H1 (cell line): ENCODE measurements around the gene CLEC16A. TPM values are rescaled to one million over a fixed set of nuclear protein-coding genes. Genes with fewer than 3 reads are reported as not detected.

ENCODE experiments used
- CTCF ChIA-PET: fragments of 300-600 bp; sonication (Branson Sonifier 250); formaldehyde crosslinking; loops from one replicate; lab custom pipeline; 2021; ENCODE audit not compliant: partially characterized antibody; lab: Charles Lee
- POLR2A ChIA-PET: fragments of 300-600 bp; sonication (Branson Sonifier 250); formaldehyde crosslinking; loops from one replicate; lab custom pipeline; 2021; ENCODE audit warnings: inconsistent platforms; ENCODE audit not compliant: partially characterized antibody; lab: Charles Lee
- DNase-seq, 2 experiments: peaks; one replicate each; pipeline versions ENCODE4 v3.0.0 to v3.0.0-alpha.2; 2010 to 2022; ENCODE audit warnings: low spot score in 2 of 2, low read depth in 1 of 2, mixed read lengths in 1 of 2
- FAIRE-seq: peaks from 2 replicates; lab custom pipeline; 2011; peaks lifted over from hg19 to GRCh38; lab: Jason Lieb, UNC
- H2AFZ ChIP-seq: 2 replicates; pipeline ENCODE4 v1.8.1; 2012; ENCODE audit warnings: low read length, inconsistent platforms
- H2AK5ac ChIP-seq: 2 replicates; pipeline ENCODE4 v1.6.1; 2013; ENCODE audit warnings: low read depth, low read length
- H2BK120ac ChIP-seq: replicated peaks from 2 replicates; pipeline ENCODE3; 2013; ENCODE audit warnings: low read depth, low read length, inconsistent platforms
- H2BK12ac ChIP-seq: 2 replicates; pipeline ENCODE4 v1.6.1; 2013; ENCODE audit warnings: low read depth, low read length
- H2BK15ac ChIP-seq: 2 replicates; pipeline ENCODE4 v1.6.1; 2013; ENCODE audit warnings: low read length
- H2BK20ac ChIP-seq: 2 replicates; pipeline ENCODE4 v1.6.1; 2013; ENCODE audit warnings: low read length
- H2BK5ac ChIP-seq: 2 replicates; pipeline ENCODE4 v1.6.1; 2013; ENCODE audit warnings: low read depth, low read length
- H3K14ac ChIP-seq: 2 replicates; pipeline ENCODE4 v1.6.1; 2013; ENCODE audit warnings: inconsistent platforms; ENCODE audit not compliant: insufficient read length
- H3K18ac ChIP-seq: 2 replicates; pipeline ENCODE4 v1.6.1; 2013; ENCODE audit warnings: low read length; ENCODE audit errors: extremely low read depth
- H3K23ac ChIP-seq: 2 replicates; pipeline ENCODE4 v1.6.1; 2013; ENCODE audit warnings: inconsistent platforms; ENCODE audit not compliant: insufficient read length
- H3K23me2 ChIP-seq: 2 replicates; pipeline ENCODE4 v1.6.1; 2013; ENCODE audit warnings: low read depth, low read length
- H3K27ac ChIP-seq: 2 replicates; pipeline ENCODE4 v1.6.1; 2011; ENCODE audit warnings: low read depth, low read length, inconsistent platforms
- H3K27me3 ChIP-seq, 4 experiments: replicated peaks in 1 of 4; 1 replicate in 1 of 4; 2 replicates in 3 of 4; pipeline versions ENCODE4 v1.6.1 to v1.8.1; 2011 to 2013; ENCODE audit warnings: low read length in 3 of 4, mild to moderate bottlenecking in 3 of 4, inconsistent platforms in 2 of 4, mixed read lengths in 2 of 4, moderate library complexity in 1 of 4; ENCODE audit not compliant: control insufficient read depth in 3 of 4, insufficient read depth in 3 of 4; ENCODE audit errors: extremely low read depth in 1 of 4
- H3K36me3 ChIP-seq, 4 experiments: 2 replicates each; pipeline versions ENCODE4 v1.6.1 to v1.8.1; 2011 to 2013; ENCODE audit warnings: mild to moderate bottlenecking in 4 of 4, low read length in 3 of 4, moderate library complexity in 2 of 4, control low read depth in 1 of 4, inconsistent platforms in 1 of 4; ENCODE audit not compliant: insufficient read depth in 4 of 4, control insufficient read depth in 2 of 4
- H3K4ac ChIP-seq: replicated peaks from 2 replicates; pipeline ENCODE3; 2013; ENCODE audit warnings: low read length, low read depth, mixed read lengths, inconsistent platforms; ENCODE audit not compliant: insufficient read length
- H3K4me1 ChIP-seq, 4 experiments: replicated peaks in 1 of 4; 1 replicate in 1 of 4; 2 replicates in 3 of 4; pipeline versions ENCODE4 v1.6.1 to v1.8.1; 2011 to 2013; ENCODE audit warnings: low read length in 3 of 4, inconsistent platforms in 2 of 4, mixed read lengths in 1 of 4; ENCODE audit not compliant: insufficient read depth in 4 of 4, control insufficient read depth in 3 of 4
- H3K4me2 ChIP-seq, 2 experiments: 2 replicates each; pipeline versions ENCODE4 v1.6.1 to v1.8.1; 2011 to 2013; ENCODE audit warnings: low read depth in 2 of 2, low read length in 2 of 2, control low read depth in 1 of 2, inconsistent platforms in 1 of 2, mild to moderate bottlenecking in 1 of 2; ENCODE audit not compliant: insufficient read depth in 1 of 2
- H3K4me3 ChIP-seq, 4 experiments: fragments of 200-600, 300-600 bp in 1 of 4; sonication (generic), shearing (Covaris generic), sonication (Bioruptor Twin) in 1 of 4; 2 replicates each; pipeline versions ENCODE4 v1.5.1 to v1.8.1; 2011 to 2016; ENCODE audit warnings: low read length in 4 of 4, low read depth in 3 of 4, control low read depth in 2 of 4, inconsistent platforms in 2 of 4, mild to moderate bottlenecking in 2 of 4, mixed read lengths in 1 of 4, moderate library complexity in 1 of 4; ENCODE audit not compliant: insufficient read depth in 2 of 4; ENCODE audit errors: extremely low read depth in 1 of 4
- H3K56ac ChIP-seq: replicated peaks from 2 replicates; pipeline ENCODE3; 2013; ENCODE audit warnings: low read depth, mild to moderate bottlenecking, mixed read lengths, low read length, inconsistent platforms; ENCODE audit not compliant: insufficient read length
- H3K79me1 ChIP-seq: 2 replicates; pipeline ENCODE4 v1.6.1; 2013; ENCODE audit warnings: low read depth, low read length, control low read depth
- H3K79me2 ChIP-seq, 2 experiments: 2 replicates each; pipeline versions ENCODE4 v1.6.1 to v1.8.1; 2012 to 2013; ENCODE audit warnings: low read length in 2 of 2, mild to moderate bottlenecking in 2 of 2, inconsistent platforms in 1 of 2; ENCODE audit not compliant: insufficient read depth in 2 of 2, control insufficient read depth in 1 of 2
- H3K9ac ChIP-seq, 4 experiments: replicated peaks in 1 of 4; 1 replicate in 1 of 4; 2 replicates in 3 of 4; pipeline versions ENCODE4 v1.6.1 to v1.8.1; 2011 to 2013; ENCODE audit warnings: low read depth in 3 of 4, low read length in 3 of 4, control low read depth in 2 of 4, mild to moderate bottlenecking in 2 of 4, moderate library complexity in 2 of 4, inconsistent platforms in 1 of 4; ENCODE audit errors: extremely low read depth in 1 of 4
- H3K9me3 ChIP-seq, 2 experiments: 2 replicates each; pipeline versions ENCODE4 v1.6.1 to v1.8.1; 2012 to 2013; ENCODE audit warnings: mild to moderate bottlenecking in 2 of 2, moderate library complexity in 2 of 2, control low read depth in 1 of 2, inconsistent platforms in 1 of 2, low read depth in 1 of 2, low read length in 1 of 2, mixed read lengths in 1 of 2; ENCODE audit not compliant: insufficient read depth in 2 of 2
- H4K20me1 ChIP-seq, 2 experiments: replicated peaks in 1 of 2; 2 replicates each; pipeline versions ENCODE3 to v1.8.1; 2011 to 2013; ENCODE audit warnings: inconsistent platforms in 2 of 2, low read length in 2 of 2, mild to moderate bottlenecking in 1 of 2; ENCODE audit not compliant: insufficient read depth in 2 of 2, control insufficient read depth in 1 of 2
- H4K5ac ChIP-seq: 2 replicates; pipeline ENCODE4 v1.6.1; 2013; ENCODE audit warnings: low read length, low read depth, mixed read lengths, inconsistent platforms; ENCODE audit not compliant: insufficient read length
- H4K8ac ChIP-seq: 2 replicates; pipeline ENCODE4 v1.8.0; 2013; ENCODE audit warnings: mild to moderate bottlenecking, moderate library complexity, low read length, inconsistent platforms; ENCODE audit not compliant: insufficient read depth; ENCODE audit errors: extremely low read depth
- H4K91ac ChIP-seq: replicated peaks from 2 replicates; pipeline ENCODE3; 2013; ENCODE audit warnings: low read length, mixed read lengths, inconsistent platforms; ENCODE audit not compliant: insufficient read length
- PHF8 ChIP-seq: fragments of 200-600 bp; sonication (generic); conservative IDR thresholded peaks from 2 replicates; pipeline ENCODE4 v1.7.1; 2012; ENCODE audit warnings: low read depth, mild to moderate bottlenecking, inconsistent platforms, low read length, moderate library complexity
- POLR2AphosphoS5 ChIP-seq: IDR thresholded peaks from 2 replicates; pipeline ENCODE4 v1.6.1; 2011; ENCODE audit warnings: low read depth, low read length
- RXRA ChIP-seq: IDR thresholded peaks from 2 replicates; pipeline ENCODE4 v1.6.1; 2011; ENCODE audit warnings: low read depth, mild to moderate bottlenecking, low read length, moderate library complexity; ENCODE audit not compliant: insufficient read depth
- WGBS, 2 experiments: shearing (Covaris generic) in 1 of 2; methylation state at CpG; one replicate each; pipeline versions ENCODE4 v1.1.6 to v1.1.7; 2013 to 2015; ENCODE audit warnings: low lambda C conversion rate in 2 of 2, mixed read lengths in 2 of 2, inconsistent platforms in 1 of 2, low coverage in 1 of 2, missing lambda C conversion rate in 1 of 2; ENCODE audit not compliant: insufficient replicate concordance in 2 of 2, insufficient coverage in 1 of 2, insufficient read length in 1 of 2; ENCODE audit errors: extremely low coverage in 1 of 2, missing lambda C conversion rate in 1 of 2; 5-methylcytosine and 5-hydroxymethylcytosine counted together
- polyA plus RNA-seq, 7 experiments: library from polyadenylated mRNA; depleted of rRNA in 3 of 7; stranded (reverse) in 5 of 7; unstranded in 2 of 7; fragments of >200 nt in 5 of 7; fragments of 200-250 nt in 2 of 7; gene quantifications; 1 replicate in 5 of 7; 2 replicates in 1 of 7; 4 replicates in 1 of 7; pipeline versions ENCODE4 v1.2.1 to v1.2.3, GENCODE V29; 2011 to 2013; ENCODE audit warnings: missing spikeins in 2 of 7, mixed read lengths in 2 of 7
- total RNA-seq: library from RNA; stranded (reverse); fragmentation: NEBNext Ultra II Directional; extraction: Animal tissue kit (Norgen Biotek cat#: 25700); gene quantifications from 2 replicates; pipeline ENCODE4 v1.2.1, GENCODE V29; 2021

The CLEC16A gene
- total and polyA plus RNA-seq, 2 of the 8 experiments (the other 6 are each of a cell fraction or from before 2014, with no cell fraction given): 7.6 to 19.3 TPM

- CTCF ChIA-PET: interaction anchor here (0.6 to 2.2 kb wide), 4 partner anchors 93 to 270 kb away, joined by 3 to 6 read pairs (median 4); no protein-coding TSS in a partner anchor
Observed at GRCh38 chr16:11097094-11097786, 152.9 kb downstream of the CLEC16A start.

More at GRCh38 chr16:11097094-11097786, 152.9 kb downstream of the CLEC16A start:
- no peaks in the 10 kb centered on the region for H4K20me1 ChIP-seq
- H3K23ac ChIP-seq: no peak overlapping the region
- H3K36me3 ChIP-seq: no peaks in the 10 kb centered on the region
- 76% methylated on average over 8 of the region's 8 CpGs; no CpG with 5 or more reads in 1 of the 2 experiments for WGBS, 2 experiments
- H3K27ac ChIP-seq: no peak overlapping the region
- H3K27me3 ChIP-seq: no peaks in the 10 kb centered on the region
- H3K23me2 ChIP-seq: no peaks in the 10 kb centered on the region
- H2AFZ ChIP-seq: no peak overlapping the region
- no peak for DNase-seq
- H3K4me3 ChIP-seq: no peak overlapping the region
- H2BK20ac ChIP-seq: no peak overlapping the region
- H2BK12ac ChIP-seq: no peak overlapping the region
- no peak overlapping the region for H2AK5ac ChIP-seq
- no peak overlapping the region for H3K4me2 ChIP-seq
- no peak overlapping the region for H2BK5ac ChIP-seq
- H3K14ac ChIP-seq: no peak overlapping the region
- H3K56ac ChIP-seq: no peak overlapping the region
- H3K9me3 ChIP-seq: no peaks in the 10 kb centered on the region
- no peak overlapping the region for H3K18ac ChIP-seq
- H3K79me2 ChIP-seq: no peaks in the 10 kb centered on the region
- no peak overlapping the region for H4K91ac ChIP-seq
- H4K8ac ChIP-seq: no peak overlapping the region
- no peak overlapping the region for H4K5ac ChIP-seq
- FAIRE-seq: no peak
- no peak overlapping the region for H3K4ac ChIP-seq
- POLR2A ChIA-PET: no interaction called here
- no peak overlapping the region for H2BK15ac ChIP-seq
- H3K4me1 ChIP-seq: no peaks in the 10 kb centered on the region; a peak in 2 of 7 replicates
- H3K79me1 ChIP-seq: no peaks in the 10 kb centered on the region
- no peak overlapping the region for H3K9ac ChIP-seq
- no peak for TF ChIP-seq RXRA
- TF ChIP-seq PHF8: no peak
- no peak for TF ChIP-seq POLR2AphosphoS5
- no peak overlapping the region for H2BK120ac ChIP-seq
